Heart left ventricle (tissue), 16 donors: ENCODE results near the gene C6orf132. TPM values are rescaled to one million over a fixed set of nuclear protein-coding genes. Genes with fewer than 3 reads are reported as not detected.

Experiments
- ATAC-seq, 4 donors: fragments of 200-7000 bp; cut with Tn5 transposase; one replicate each; pipeline ENCODE4 v1.9.1; 2020 to 2022; ENCODE audit warnings: moderate library complexity in 4 of 4, mild to moderate bottlenecking in 3 of 4, moderate number of reproducible peaks in 1 of 4
- DNase-seq, 5 donors: peaks; one replicate each; pipeline ENCODE4 v3.0.0-alpha.2; 2020
- H3K27ac ChIP-seq, 12 donors: fragments of 200-600 bp; sonication (generic) in 4 of 12; one replicate each; pipeline versions ENCODE4 v1.5.0 to v1.8.0; 2016 to 2022; ENCODE audit warnings: mild to moderate bottlenecking in 2 of 12
- H3K27me3 ChIP-seq, 9 donors: fragments of 200-600 bp; sonication (generic) in 2 of 9; one replicate each; pipeline versions ENCODE4 v1.5.1 to v1.8.0; 2016 to 2022; ENCODE audit warnings: mild to moderate bottlenecking in 3 of 9
- H3K36me3 ChIP-seq, 9 donors: fragments of 200-600 bp; sonication (generic) in 2 of 9; one replicate each; pipeline versions ENCODE4 v1.5.0 to v1.8.0; 2018 to 2022; ENCODE audit warnings: mild to moderate bottlenecking in 2 of 9
- H3K4me1 ChIP-seq, 12 donors: fragments of 200-600 bp; sonication (generic) in 4 of 12; one replicate each; pipeline versions ENCODE4 v1.5.0 to v1.8.0; 2016 to 2022; ENCODE audit warnings: mild to moderate bottlenecking in 3 of 12
- H3K4me3 ChIP-seq, 12 donors: fragments of 200-600 bp; sonication (generic) in 4 of 12; one replicate each; pipeline versions ENCODE4 v1.5.0 to v1.8.0; 2017 to 2022; ENCODE audit warnings: mild to moderate bottlenecking in 9 of 12, moderate library complexity in 4 of 12
- H3K9me3 ChIP-seq, 12 donors: fragments of 200-600 bp; sonication (generic) in 4 of 12; one replicate each; pipeline versions ENCODE4 v1.5.0 to v1.8.0; 2016 to 2022; ENCODE audit warnings: mild to moderate bottlenecking in 1 of 12
- CTCF ChIP-seq, 12 donors: fragments of 200-600 bp; sonication (generic) in 4 of 12; IDR thresholded peaks; one replicate each; pipeline versions ENCODE4 v1.5.0 to v1.8.0; 2018 to 2022; ENCODE audit warnings: antibody characterized with exemption in 12 of 12, mild to moderate bottlenecking in 5 of 12
- POLR2A ChIP-seq, 2 donors: fragments of 450-650 bp; IDR thresholded peaks; one replicate each; pipeline ENCODE4 v1.6.1; 2017; ENCODE audit warnings: antibody characterized with exemption in 2 of 2, mild to moderate bottlenecking in 2 of 2, moderate library complexity in 2 of 2
- WGBS, 4 donors: extraction: QIAGEN DNeasy Blood & Tissue Kit in 2 of 4; methylation state at CpG; one replicate each; pipeline versions ENCODE4 v1.1.5 to v1.1.7; 2013 to 2018; 5-methylcytosine and 5-hydroxymethylcytosine counted together
- intact Hi-C, 10 donors: fragments of 100-400 bp; cut with DNase I; formaldehyde crosslinking; loops; one replicate each; pipeline versions ENCODE4 v1.11.1 to v1.14.2; 2022
- polyA plus RNA-seq, 2 donors: library from polyadenylated mRNA; stranded (reverse); fragments of 200-250 nt; gene quantifications; one replicate each; pipeline ENCODE4 v1.2.3, GENCODE V29; 2013
- total RNA-seq, 9 donors: library from RNA; depleted of rRNA in 2 of 9; stranded (reverse); fragments of >200 nt in 2 of 9; fragmentation: NEBNext Ultra II Directional in 3 of 9; extraction: Animal tissue kit (Norgen Biotek cat#: 25700) in 3 of 9; gene quantifications; one replicate each; pipeline versions ENCODE4 v1.1.0 to v1.2.4, GENCODE V29; 2016 to 2023
- donor health status: ischemic (EF 13 %, LVEDD 7.1; RV severe dilation, severe dysfunction).
- donor health status: healthy with polysubstance abuse.
- donor health status: DM: no; HTN: yes; CAD: no.
- donor health status: DM: no; HTN: no; CAD: no.
- donor health status: ischemic (EF 25% LVEDD 6.9; RV normal size, moderate dysfunction).
- donor health status: ischemic (EF 25% LVEDD 5.7; RV mildly dilated, moderate dysfunction).
- donor health status: healthy.
- donor health status: DM: yes; HTN: yes; CAD: no.
- donor health status: ischemic (EF 35%, LVEDD 5.7; RV mildly dilated, moderate dysfunction).
- donor health status: nonischemic (EF 11% LVEDD 7.7; RV severe dilation, severe dysfunction).
- donor health status: DM: yes; HTN: yes; CAD: no.
- donor health status: PGD.
- donor health status: ischemic (EF 29% LVEDD 5.4; RV normal size, mild dysfunction).
- donor health status: nonischemic (EF 23%, LVEDD 6.1; RV moderate dilation, normal function).

The C6orf132 gene
- total and polyA plus RNA-seq, 11 donors: 0.30 to 5.7 (median 2.2) TPM

- Histone ChIP-seq H3K9me3 (peaks cover 0 to 8% (median 0%) of the 10 kb centered on the region in 12 donors), H3K4me3 (no peak overlapping the region), H3K4me1 (peaks cover 0 to 12% (median 7%) of the 10 kb centered on the region in 12 donors), H3K27ac (no peak overlapping the region), H3K36me3 (no peaks in the 10 kb centered on the region), H3K27me3 (no peaks in the 10 kb centered on the region)
- 86 to 88% (median 88%) methylated on average over 5 of the region's 5 CpGs for whole genome bisulfite sequencing, 4 donors
- TF ChIP-seq CTCF (IDR thresholded peaks at IDR 0.05) (no peak), POLR2A (IDR thresholded peaks at IDR 0.05) (no peak)
- intact Hi-C loops: no loop called here
- no peak for ATAC-seq
- DNase-seq: no peak
Observed at GRCh38 chr6:42113936-42114636, 28.3 kb downstream of the C6orf132 start.

- TF ChIP-seq POLR2A (IDR thresholded peaks at IDR 0.05) (no peak), CTCF (IDR thresholded peaks at IDR 0.05) (no peak)
Observed at GRCh38 chr6:42112351-42112750, 30.1 kb downstream of the C6orf132 start.

GRCh38 chr6:42110683-42111082, 31.7 kb downstream of the C6orf132 start:
- peaks cover 0 to 8% (median 0%) of the 10 kb centered on the region in 12 donors for H3K9me3 ChIP-seq
- no peaks in the 10 kb centered on the region for H3K36me3 ChIP-seq
- ATAC-seq (no peak), DNase-seq (no peak)
- H3K27me3 ChIP-seq: no peaks in the 10 kb centered on the region
- TF ChIP-seq CTCF (IDR thresholded peaks at IDR 0.05): no peak
- no peak for TF ChIP-seq POLR2A (IDR thresholded peaks at IDR 0.05)
- no peaks in the 10 kb centered on the region for H3K4me1 ChIP-seq
- 76 to 86% (median 81%) methylated on average over 3 of the region's 3 CpGs for WGBS, 4 donors
- H3K27ac ChIP-seq: no peak overlapping the region
- H3K4me3 ChIP-seq: no peak overlapping the region
- intact Hi-C loops: no loop called here

More at GRCh38 chr6:42112351-42112750, 30.1 kb downstream of the C6orf132 start:
- Histone ChIP-seq H3K4me3 (no peak overlapping the region), H3K27me3 (no peaks in the 10 kb centered on the region), H3K36me3 (no peaks in the 10 kb centered on the region), H3K27ac (no peak overlapping the region), H3K9me3 (peaks cover 0 to 8% (median 0%) of the 10 kb centered on the region in 12 donors), H3K4me1 (no peaks in the 10 kb centered on the region)
- ATAC-seq (no peak), DNase-seq (no peak)
- intact Hi-C loops: no loop called here
- WGBS, 4 donors: 83 to 100% (median 100%) methylated on average over 1 of the region's 1 CpG

DNA sequence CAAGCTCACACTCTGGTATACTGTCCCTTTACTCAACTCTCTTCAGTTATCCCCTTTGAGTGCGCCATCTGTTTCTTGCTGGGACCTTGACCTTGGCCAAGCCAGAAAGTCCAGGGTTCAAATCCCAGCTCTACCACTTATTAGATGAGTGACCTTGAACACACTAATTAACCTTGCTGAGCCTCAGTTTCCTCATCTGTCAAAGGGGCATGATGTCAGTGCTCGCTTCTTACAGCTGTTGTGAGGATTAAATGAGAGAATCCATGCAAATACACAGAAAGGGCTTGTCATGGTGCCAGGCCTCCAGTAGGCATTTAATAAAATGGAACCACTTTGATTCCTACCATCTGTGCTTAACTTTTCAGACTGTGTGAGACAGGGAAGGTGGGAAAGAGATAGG, 34.3 kb downstream of the C6orf132 start:
- Histone ChIP-seq H3K27me3 (peaks cover 0 to 13% (median 0%) of the 10 kb centered on the region in 9 donors), H3K36me3 (no peaks in the 10 kb centered on the region), H3K9me3 (peaks cover 0 to 8% (median 0%) of the 10 kb centered on the region in 12 donors), H3K4me1 (peaks cover 0 to 20% (median 7%) of the 10 kb centered on the region in 12 donors), H3K4me3 (no peak overlapping the region), H3K27ac (no peak overlapping the region)
- intact Hi-C loops: no loop called here
- 88 to 98% (median 95%) methylated on average over 2 of the region's 2 CpGs for WGBS, 4 donors
- ATAC-seq (no peak), DNase-seq (no peak)
- TF ChIP-seq POLR2A (IDR thresholded peaks at IDR 0.05) (no peak), CTCF (IDR thresholded peaks at IDR 0.05) (no peak)
